ENCODE results near the gene GDA.

- TF ChIP-seq POLR2A (IDR thresholded peaks at IDR 0.05; ENCODE audit: low read length) (no peak), GATA1 (IDR thresholded peaks at IDR 0.05; ENCODE audit: low read depth, low read length) (no peak)
These were observed 105.8 kb downstream of the GDA start for GRCh38 chr9:72254901-72255545.

All from erythroblast (primary cell).